GM12874 (cell line): ENCODE data around the gene CDC25C.

Source experiments
- CTCF ChIP-seq: IDR thresholded peaks from 2 replicates; pipeline ENCODE4 v1.5.1; 2011; ENCODE audit warnings: low read depth, mild to moderate bottlenecking, control low read depth, low read length, moderate library complexity; ENCODE audit not compliant: insufficient read depth

The CDC25C gene

GRCh38 chr5:138238034-138238433 is 93.6 kb downstream of the CDC25C start:
- TF ChIP-seq CTCF: no peak
